IMR-90 (cell line): ENCODE data around the gene MTOR. TPM values are rescaled to one million over a fixed set of nuclear protein-coding genes. Genes with fewer than 3 reads are reported as not detected.

Source experiments
- ATAC-seq: fragments of 200-7000 bp; cut with Tn5 transposase; 2 replicates; pipeline ENCODE4 v1.9.1; 2020; ENCODE audit warnings: low read depth, mild to moderate bottlenecking, moderate library complexity
- BruUV-seq: library from RNA; stranded (reverse); fragments of 400-500 nt; replicated peaks from 2 replicates; lab custom pipeline; 2021; lab: Mats Ljungman, UMichigan
- CTCF ChIA-PET: fragments of 300-600 bp; formaldehyde crosslinking; extraction: SDS; loops from one replicate; lab custom pipeline; 2021; ENCODE audit warnings: antibody characterized with exemption; lab: Yijun Ruan, JAX
- POLR2A ChIA-PET: fragments of 300-600 bp; sonication (Branson Sonifier 250); formaldehyde crosslinking; loops from one replicate; lab custom pipeline; 2022; ENCODE audit warnings: antibody characterized with exemption; ENCODE audit not compliant: unreplicated experiment; lab: Charles Lee
- DNase-seq: peaks from one replicate; pipeline ENCODE4 v3.0.0; 2013
- H2AFZ ChIP-seq: replicated peaks from 2 replicates; pipeline ENCODE3; 2013; ENCODE audit warnings: low read length, mild to moderate bottlenecking; ENCODE audit not compliant: poor library complexity
- H2AK5ac ChIP-seq: 2 replicates; pipeline ENCODE4 v1.6.1; 2013; ENCODE audit warnings: low read depth, low read length, inconsistent platforms
- H2AK9ac ChIP-seq: replicated peaks from 2 replicates; pipeline ENCODE3; 2013; ENCODE audit warnings: mild to moderate bottlenecking, low read depth, low read length, moderate library complexity; ENCODE audit not compliant: poor library complexity
- H2BK120ac ChIP-seq: 2 replicates; pipeline ENCODE4 v1.6.1; 2013; ENCODE audit warnings: low read depth, low read length, inconsistent platforms
- H2BK15ac ChIP-seq: 3 replicates; pipeline ENCODE4 v1.6.1; 2013; ENCODE audit warnings: low read depth, low read length, inconsistent platforms
- H2BK20ac ChIP-seq: 2 replicates; pipeline ENCODE4 v1.6.1; 2013; ENCODE audit warnings: low read depth, mild to moderate bottlenecking, inconsistent platforms, low read length, moderate library complexity
- H2BK5ac ChIP-seq: 2 replicates; pipeline ENCODE4 v1.6.1; 2013; ENCODE audit warnings: mild to moderate bottlenecking, low read depth, low read length, inconsistent platforms; ENCODE audit not compliant: poor library complexity, severe bottlenecking
- H3K14ac ChIP-seq: replicated peaks from 2 replicates; pipeline ENCODE4 v1.6.1; 2013; ENCODE audit warnings: low read depth, low read length, inconsistent platforms
- H3K18ac ChIP-seq: 2 replicates; pipeline ENCODE4 v1.6.1; 2013; ENCODE audit warnings: low read depth, low read length, control low read depth
- H3K23ac ChIP-seq: 2 replicates; pipeline ENCODE4 v1.6.1; 2013; ENCODE audit warnings: low read depth, low read length, inconsistent platforms
- H3K27ac ChIP-seq: 2 replicates; pipeline ENCODE4 v1.5.1; 2013; ENCODE audit warnings: mild to moderate bottlenecking, control low read depth, low read length; ENCODE audit not compliant: insufficient read depth
- H3K27me3 ChIP-seq: 2 replicates; pipeline ENCODE4 v1.6.1; 2013; ENCODE audit warnings: low read length; ENCODE audit not compliant: control insufficient read depth, insufficient read depth
- H3K36me3 ChIP-seq: 2 replicates; pipeline ENCODE4 v1.6.1; 2013; ENCODE audit warnings: low read length, mixed read lengths; ENCODE audit not compliant: control insufficient read depth, insufficient read depth
- H3K4ac ChIP-seq: 2 replicates; pipeline ENCODE4 v1.6.1; 2013; ENCODE audit warnings: low read depth, low read length, inconsistent platforms
- H3K4me1 ChIP-seq: 2 replicates; pipeline ENCODE4 v1.6.1; 2013; ENCODE audit warnings: low read length, mixed read lengths; ENCODE audit not compliant: control insufficient read depth, insufficient read depth
- H3K4me2 ChIP-seq: 2 replicates; pipeline ENCODE4 v1.6.1; 2013; ENCODE audit warnings: low read depth, mild to moderate bottlenecking, control low read depth, low read length, moderate library complexity
- H3K4me3 ChIP-seq: 2 replicates; pipeline ENCODE4 v1.5.1; 2013; ENCODE audit warnings: low read depth, mild to moderate bottlenecking, control low read depth, low read length, moderate library complexity; ENCODE audit not compliant: insufficient read depth
- H3K56ac ChIP-seq: 2 replicates; pipeline ENCODE4 v1.6.1; 2013; ENCODE audit warnings: low read length, inconsistent platforms; ENCODE audit not compliant: insufficient read depth; ENCODE audit errors: extremely low read depth
- H3K79me1 ChIP-seq, 2 experiments: 2 replicates each; pipeline ENCODE4 v1.6.1; 2013; ENCODE audit warnings: low read length in 2 of 2, inconsistent platforms in 1 of 2, low read depth in 1 of 2
- H3K9ac ChIP-seq: 2 replicates; pipeline ENCODE4 v1.6.1; 2013; ENCODE audit warnings: low read depth, low read length, control low read depth
- H3K9me1 ChIP-seq: 2 replicates; pipeline ENCODE4 v1.6.1; 2013; ENCODE audit warnings: low read length, inconsistent platforms; ENCODE audit not compliant: insufficient read depth
- H3K9me3 ChIP-seq: 2 replicates; pipeline ENCODE4 v1.6.1; 2013; ENCODE audit warnings: low read length; ENCODE audit not compliant: control insufficient read depth, insufficient read depth
- H4K20me1 ChIP-seq: 2 replicates; pipeline ENCODE4 v1.6.1; 2013; ENCODE audit warnings: low read length, inconsistent platforms; ENCODE audit not compliant: insufficient read depth
- H4K5ac ChIP-seq: 2 replicates; pipeline ENCODE4 v1.6.1; 2013; ENCODE audit warnings: mild to moderate bottlenecking, low read depth, low read length, control low read depth
- H4K8ac ChIP-seq, 2 experiments: 2 replicates each; pipeline ENCODE4 v1.6.1; 2013; ENCODE audit warnings: low read depth in 2 of 2, low read length in 2 of 2, control low read depth in 1 of 2, inconsistent platforms in 1 of 2
- H4K91ac ChIP-seq: 2 replicates; pipeline ENCODE4 v1.6.1; 2013; ENCODE audit warnings: low read depth, low read length, inconsistent platforms; ENCODE audit not compliant: insufficient read depth
- BHLHE40 ChIP-seq: fragments of 150-350 bp; IDR thresholded peaks from 2 replicates; pipeline ENCODE4 v1.6.1; 2016; ENCODE audit warnings: mild to moderate bottlenecking, low read depth, low read length
- CEBPB ChIP-seq: IDR thresholded peaks from 2 replicates; pipeline ENCODE4 v1.6.1; 2012; ENCODE audit warnings: low read depth, low read length, improper control_type of control experiment
- CHD1 ChIP-seq: IDR thresholded peaks from 2 replicates; pipeline ENCODE4 v1.6.1; 2012; ENCODE audit warnings: low read depth, low read length, improper control_type of control experiment
- FOS ChIP-seq: fragments of 150-350 bp; IDR thresholded peaks from 2 replicates; pipeline ENCODE4 v1.6.1; 2016; ENCODE audit warnings: low read depth, low read length
- MAFK ChIP-seq: IDR thresholded peaks from 2 replicates; pipeline ENCODE4 v1.6.1; 2012; ENCODE audit warnings: low read depth, low read length, improper control_type of control experiment
- MAZ ChIP-seq: IDR thresholded peaks from 2 replicates; pipeline ENCODE4 v1.6.1; 2012; ENCODE audit warnings: low read depth, mild to moderate bottlenecking, low read length, improper control_type of control experiment, moderate library complexity, borderline replicate concordance
- MXI1 ChIP-seq: IDR thresholded peaks from 2 replicates; pipeline ENCODE4 v1.6.1; 2012; ENCODE audit warnings: low read depth, mild to moderate bottlenecking, low read length, moderate library complexity, borderline replicate concordance
- NFE2L2 ChIP-seq: fragments of 150-350 bp; IDR thresholded peaks from 2 replicates; pipeline ENCODE4 v1.6.1; 2016; ENCODE audit warnings: low read depth, mild to moderate bottlenecking, low read length
- POLR2A ChIP-seq: IDR thresholded peaks from 2 replicates; pipeline ENCODE4 v1.6.1; 2012; ENCODE audit warnings: mild to moderate bottlenecking, low read depth, low read length
- RAD21 ChIP-seq: IDR thresholded peaks from 2 replicates; pipeline ENCODE4 v1.6.1; 2012; ENCODE audit warnings: low read length, improper control_type of control experiment
- RCOR1 ChIP-seq: IDR thresholded peaks from 2 replicates; pipeline ENCODE4 v1.6.1; 2012; ENCODE audit warnings: mild to moderate bottlenecking, low read length, improper control_type of control experiment; ENCODE audit not compliant: insufficient replicate concordance
- RFX5 ChIP-seq: IDR thresholded peaks from 2 replicates; pipeline ENCODE4 v1.8.0; 2012; ENCODE audit warnings: low read depth, mild to moderate bottlenecking, low read length, moderate library complexity
- SMC3 ChIP-seq: fragments of 150-350 bp; IDR thresholded peaks from 2 replicates; pipeline ENCODE4 v1.6.1; 2016; ENCODE audit warnings: low read depth, mild to moderate bottlenecking, antibody characterized with exemption, low read length, moderate library complexity
- USF2 ChIP-seq: fragments of 150-350 bp; IDR thresholded peaks from 2 replicates; pipeline ENCODE4 v1.6.1; 2017; ENCODE audit warnings: mild to moderate bottlenecking, antibody characterized with exemption, low read length, low read depth
- WGBS, 2 experiments: methylation state at CpG; one replicate each; pipeline versions ENCODE4 v1.1.5 to v1.1.7; 2013; ENCODE audit warnings: missing lambda C conversion rate in 2 of 2; ENCODE audit not compliant: insufficient read length in 1 of 2; ENCODE audit errors: extremely low coverage in 2 of 2; 5-methylcytosine and 5-hydroxymethylcytosine counted together
- dilution Hi-C: fragments of 300-500 bp; cut with HindIII; formaldehyde crosslinking; loops from one replicate; pipeline ENCODE4 v1.14.3; 2018; ENCODE audit warnings: low sequenced_read_pairs; ENCODE audit not compliant: unreplicated experiment
- in situ Hi-C: fragments of 300-500 bp; cut with MboI; formaldehyde crosslinking; loops from 3 replicates; pipeline ENCODE4 v1.14.3; 2019; ENCODE audit warnings: low sequenced_read_pairs, inconsistent platforms, mixed read lengths
- intact Hi-C: fragments of 100-400 bp; cut with micrococcal nuclease; formaldehyde crosslinking; loops from 2 replicates; pipeline ENCODE4 v1.10.0; 2022
- polyA plus RNA-seq, 3 experiments: library from polyadenylated mRNA; depleted of rRNA; stranded (reverse); fragments of >200 nt; gene quantifications; 2 replicates each; pipeline ENCODE4 v1.2.3, GENCODE V29; 2012; ENCODE audit warnings: low replicate concordance in 1 of 3
- total RNA-seq: library from RNA; depleted of rRNA; stranded (reverse); fragments of >200 nt; gene quantifications from 2 replicates; pipeline ENCODE4 v1.2.3, GENCODE V29; 2012
- TF ChIP-seq, protein P1 (sequence below): fragments of 150-350 bp; IDR thresholded peaks from 2 replicates; pipeline ENCODE4 v1.6.1; 2016; ENCODE audit warnings: low read depth, mild to moderate bottlenecking, low read length, moderate library complexity, borderline replicate concordance
- TF ChIP-seq, protein P2 (sequence below): conservative IDR thresholded peaks from 2 replicates; pipeline ENCODE4 v1.5.1; 2012; ENCODE audit warnings: mild to moderate bottlenecking, low read depth, low read length, improper control_type of control experiment

Gene MTOR
- total and polyA plus RNA-seq, 2 of the 4 experiments (the other 2 are of a cell fraction) = 19.2 to 36.7 TPM

DNA sequence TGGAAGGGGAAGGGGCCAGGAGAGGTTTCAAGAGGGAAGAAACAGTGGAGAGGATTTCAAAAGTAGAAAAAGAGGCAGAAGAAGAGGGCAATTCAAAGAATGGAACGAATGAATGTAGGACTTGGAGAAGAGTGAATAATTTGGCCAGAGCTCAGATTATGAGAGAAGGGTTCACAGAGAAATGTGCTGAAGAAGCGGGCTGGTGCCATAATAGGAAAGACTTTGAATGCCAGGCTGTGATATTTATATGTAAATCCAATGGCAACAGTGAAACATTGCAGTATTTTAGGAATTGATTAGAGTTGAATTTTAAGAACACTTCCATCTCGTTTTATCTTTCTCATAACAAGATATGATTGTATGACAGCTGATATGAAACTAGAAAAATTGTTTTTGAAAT, 109.2 kb downstream of the MTOR start:
- no peak overlapping the region for H4K91ac ChIP-seq
- in situ Hi-C loops = no loop called here
- no peak overlapping the region for H3K23ac ChIP-seq
- H3K9ac ChIP-seq = no peak overlapping the region
- H3K9me3 ChIP-seq = no peaks in the 10 kb centered on the region
- no peak overlapping the region for H2BK120ac ChIP-seq
- no peak overlapping the region for H3K18ac ChIP-seq
- intact Hi-C loops = loop anchor here (5.0 kb wide), 1 partner anchor 56 kb away; the partner anchor contains the start of gene EXOSC10
- TF ChIP-seq, protein P1, sequence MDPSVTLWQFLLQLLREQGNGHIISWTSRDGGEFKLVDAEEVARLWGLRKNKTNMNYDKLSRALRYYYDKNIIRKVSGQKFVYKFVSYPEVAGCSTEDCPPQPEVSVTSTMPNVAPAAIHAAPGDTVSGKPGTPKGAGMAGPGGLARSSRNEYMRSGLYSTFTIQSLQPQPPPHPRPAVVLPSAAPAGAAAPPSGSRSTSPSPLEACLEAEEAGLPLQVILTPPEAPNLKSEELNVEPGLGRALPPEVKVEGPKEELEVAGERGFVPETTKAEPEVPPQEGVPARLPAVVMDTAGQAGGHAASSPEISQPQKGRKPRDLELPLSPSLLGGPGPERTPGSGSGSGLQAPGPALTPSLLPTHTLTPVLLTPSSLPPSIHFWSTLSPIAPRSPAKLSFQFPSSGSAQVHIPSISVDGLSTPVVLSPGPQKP = no peak
- TF ChIP-seq, protein P2, sequence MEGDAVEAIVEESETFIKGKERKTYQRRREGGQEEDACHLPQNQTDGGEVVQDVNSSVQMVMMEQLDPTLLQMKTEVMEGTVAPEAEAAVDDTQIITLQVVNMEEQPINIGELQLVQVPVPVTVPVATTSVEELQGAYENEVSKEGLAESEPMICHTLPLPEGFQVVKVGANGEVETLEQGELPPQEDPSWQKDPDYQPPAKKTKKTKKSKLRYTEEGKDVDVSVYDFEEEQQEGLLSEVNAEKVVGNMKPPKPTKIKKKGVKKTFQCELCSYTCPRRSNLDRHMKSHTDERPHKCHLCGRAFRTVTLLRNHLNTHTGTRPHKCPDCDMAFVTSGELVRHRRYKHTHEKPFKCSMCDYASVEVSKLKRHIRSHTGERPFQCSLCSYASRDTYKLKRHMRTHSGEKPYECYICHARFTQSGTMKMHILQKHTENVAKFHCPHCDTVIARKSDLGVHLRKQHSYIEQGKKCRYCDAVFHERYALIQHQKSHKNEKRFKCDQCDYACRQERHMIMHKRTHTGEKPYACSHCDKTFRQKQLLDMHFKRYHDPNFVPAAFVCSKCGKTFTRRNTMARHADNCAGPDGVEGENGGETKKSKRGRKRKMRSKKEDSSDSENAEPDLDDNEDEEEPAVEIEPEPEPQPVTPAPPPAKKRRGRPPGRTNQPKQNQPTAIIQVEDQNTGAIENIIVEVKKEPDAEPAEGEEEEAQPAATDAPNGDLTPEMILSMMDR = no peak
- TF ChIP-seq USF2 (no peak), MAFK (no peak), RCOR1 (no peak), RFX5 (no peak), RAD21 (no peak), SMC3 (no peak), FOS (no peak), MXI1 (no peak), CHD1 (no peak), NFE2L2 (no peak), MAZ (no peak), CEBPB (no peak), BHLHE40 (no peak), POLR2A (no peak)
- H4K8ac ChIP-seq = no peak overlapping the region
- no peak overlapping the region for H2BK20ac ChIP-seq
- ChIA-PET POLR2A (no interaction called here), CTCF (no interaction called here)
- H3K4me3 ChIP-seq = no peak overlapping the region
- no peak overlapping the region for H2BK5ac ChIP-seq
- H2AFZ ChIP-seq = no peak overlapping the region
- no peak overlapping the region for H4K5ac ChIP-seq
- H3K27me3 ChIP-seq = no peaks in the 10 kb centered on the region
- H3K4ac ChIP-seq = no peak overlapping the region
- WGBS, 2 experiments = no CpG with 5 or more reads among the region's 3 CpGs
- dilution Hi-C loops = no loop called here
- no peak overlapping the region for H2BK15ac ChIP-seq
- H3K4me1 ChIP-seq = peaks cover 9% of the 10 kb centered on the region
- H3K36me3 ChIP-seq = peaks cover 17% of the 10 kb centered on the region
- H2AK9ac ChIP-seq = no peak overlapping the region
- no peak overlapping the region for H3K56ac ChIP-seq
- no peak overlapping the region for H3K4me2 ChIP-seq
- no TSS peak for BruUV-seq
- H3K79me1 ChIP-seq = peaks cover 5 to 14% of the 10 kb centered on the region in 2 experiments; a peak in 3 of 4 replicates
- no peak overlapping the region for H3K27ac ChIP-seq
- ATAC-seq (no peak), DNase-seq (no peak)
- H3K14ac ChIP-seq = no peak overlapping the region
- H3K9me1 ChIP-seq = peaks cover 12% of the 10 kb centered on the region; the same call in 1 of the 2 replicates
- no peak overlapping the region for H2AK5ac ChIP-seq
- H4K20me1 ChIP-seq = no peaks in the 10 kb centered on the region
